NCI-H69 (cell line): ENCODE results near the gene CARNS1.
"Not testable (repeated sequence)": the region's sequence is repeated elsewhere in the genome, so short reads cannot be mapped to it uniquely, and the experiment has no call there.

ENCODE experiments used
- DNase-seq: peaks from one replicate; lab custom pipeline; 2025; lab: John Stamatoyannopoulos, UW

Gene CARNS1

DNA sequence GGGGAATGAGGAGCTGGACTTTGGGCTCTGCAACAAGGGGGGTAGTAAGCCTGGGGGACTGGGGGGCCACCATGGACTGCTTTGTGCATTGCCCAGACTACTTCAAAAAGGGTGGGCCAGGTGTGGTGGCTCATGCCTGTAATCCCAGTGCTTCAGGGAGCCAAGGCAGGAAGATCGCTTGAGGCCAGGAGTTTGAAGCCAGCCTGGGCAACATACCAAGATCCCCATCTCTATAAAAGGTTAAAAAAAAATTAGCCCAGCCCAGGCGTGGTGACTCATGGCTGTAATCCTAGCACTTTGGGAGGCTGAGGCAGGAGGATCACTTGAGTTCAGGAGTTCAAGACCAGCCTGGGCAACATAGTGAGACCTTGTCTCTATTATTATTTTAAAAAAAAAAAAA is 50.1 kb downstream of the CARNS1 start:
- DNase-seq, result not testable (repeated sequence)

DNA sequence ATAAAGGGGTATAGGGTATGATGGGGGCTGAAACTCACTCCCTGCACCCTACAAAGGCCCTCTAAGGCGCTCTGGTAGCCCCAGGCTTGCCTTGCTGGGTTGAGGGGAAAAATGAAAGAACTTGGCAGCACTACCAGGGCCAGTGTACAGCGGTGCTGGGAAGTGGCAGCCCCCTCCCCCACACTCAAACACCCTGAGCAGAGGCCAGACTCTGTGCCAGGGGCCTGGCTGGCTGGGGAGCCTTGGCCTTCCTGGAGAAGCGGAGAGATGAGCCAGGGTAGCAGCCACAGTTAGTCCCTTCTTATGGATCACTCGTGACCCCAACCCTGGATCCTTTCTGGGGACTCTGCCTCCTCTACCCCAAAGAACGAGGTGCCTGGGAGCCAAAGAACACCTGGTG is 50.9 kb downstream of the CARNS1 start:
- no peak for DNase-seq

- no peak for DNase-seq
Measured at GRCh38 chr11:67466962-67467771, 51.7 kb downstream of the CARNS1 start.

DNA sequence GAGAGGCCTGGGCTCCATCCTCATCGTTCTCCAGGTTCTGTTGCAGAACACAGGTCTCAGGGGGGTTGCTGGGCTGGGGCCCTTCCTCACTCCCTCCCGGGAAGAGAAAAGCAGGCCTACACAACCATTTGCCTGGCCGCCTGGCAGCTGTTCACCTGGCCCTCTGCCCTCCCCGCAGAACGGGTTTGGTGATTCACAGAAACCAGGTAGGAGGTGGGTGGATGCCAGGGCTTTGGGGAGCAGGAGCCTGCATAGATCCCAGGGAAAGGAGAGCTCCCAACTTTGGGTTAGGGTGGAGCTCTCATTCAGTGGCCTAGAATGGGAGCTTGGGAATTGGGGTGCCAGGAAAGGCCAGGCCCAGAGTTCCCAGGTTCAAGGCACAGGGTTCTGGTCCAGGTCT is 52.6 kb downstream of the CARNS1 start:
- peak; percentile 63 for DNase-seq

GRCh38 chr11:67468456-67468758 is 52.9 kb downstream of the CARNS1 start:
- DNase-seq, result no peak

- peak; percentile 96 for DNase-seq
Measured at GRCh38 chr11:67468759-67469507, 53.5 kb downstream of the CARNS1 start, which contains the start of gene TMEM134. TSS of gene TMEM134 (minus strand) at chr11:67469251. CDS start at chr11:67469192, 59 bp downstream.

DNA sequence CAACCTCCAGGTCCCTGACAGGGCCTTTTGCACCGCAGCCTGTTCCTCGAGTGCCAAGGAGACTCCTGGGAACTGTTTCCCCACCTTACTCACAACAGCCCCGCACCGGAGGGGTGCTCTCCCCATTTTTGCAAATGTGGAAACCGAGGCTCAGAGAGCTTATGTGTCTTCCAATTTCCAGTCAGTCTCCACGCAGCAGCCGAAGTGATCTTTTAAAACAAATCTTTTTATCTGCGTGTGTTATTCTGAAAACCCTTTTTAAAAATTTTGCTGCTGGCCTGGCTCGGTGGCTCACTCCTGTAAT is 54.0 kb downstream of the CARNS1 start:
- no peak for DNase-seq

DNA sequence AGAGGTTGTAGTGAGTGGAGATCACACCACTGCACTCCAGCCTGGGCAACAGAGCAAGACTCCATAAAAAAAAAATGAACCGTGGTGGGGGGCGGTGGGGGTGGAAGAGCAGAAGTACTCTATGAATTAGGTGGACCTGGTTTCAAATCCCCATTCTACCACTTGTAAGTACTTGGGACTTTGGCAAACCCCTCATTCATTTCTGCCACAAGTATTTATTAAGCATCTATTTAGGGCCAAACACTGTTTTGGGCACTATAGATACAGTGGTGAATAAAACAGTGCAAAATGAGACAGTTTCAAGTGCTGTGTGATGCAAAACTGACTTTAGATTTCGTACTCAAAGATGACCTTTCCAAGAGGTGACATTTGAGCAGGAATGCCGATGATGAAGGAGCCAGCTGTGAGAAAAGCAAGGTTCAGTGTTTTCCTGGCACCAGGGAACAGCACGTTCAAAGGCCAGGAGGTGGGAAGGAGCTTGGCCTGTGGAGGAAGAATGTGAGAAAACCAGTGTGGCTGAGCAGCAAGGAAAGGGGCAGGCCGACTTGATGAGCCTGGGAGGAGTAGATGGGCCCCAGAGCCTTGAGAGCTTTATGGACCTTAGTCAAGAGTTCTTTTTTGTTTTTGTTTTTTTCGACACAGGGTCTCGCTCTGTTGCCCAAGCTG is 55.0 kb downstream of the CARNS1 start:
- no peak for DNase-seq

DNA sequence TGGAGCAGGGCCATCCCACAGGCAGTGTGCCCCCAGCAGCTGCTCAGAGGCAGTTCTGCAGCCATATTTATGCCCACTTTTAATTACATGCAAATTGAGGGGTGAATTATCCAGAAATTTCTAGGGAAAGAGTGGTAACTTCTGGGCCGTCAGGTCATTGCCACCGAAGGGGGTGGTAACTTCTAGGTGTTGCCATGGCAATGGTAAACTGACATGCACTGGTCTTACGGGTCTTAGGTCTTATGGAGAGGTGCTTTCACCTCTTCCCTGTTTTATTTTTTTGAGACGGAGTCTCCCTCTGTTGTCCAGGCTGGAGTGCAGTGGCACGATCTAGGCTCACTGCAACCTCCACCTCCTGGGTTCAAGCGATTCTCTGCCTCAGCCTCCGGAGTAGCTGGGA is 57.4 kb downstream of the CARNS1 start:
- DNase-seq, result no peak
